Astrocyte (in vitro differentiated cells and primary cell): ENCODE measurements around the gene ZBTB7C.

ENCODE experiments used
- CTCF ChIP-seq: IDR thresholded peaks from 2 replicates; pipeline ENCODE4 v1.5.1; 2011; ENCODE audit warnings: low read depth, mild to moderate bottlenecking, inconsistent platforms, low read length, moderate library complexity; ENCODE audit not compliant: insufficient read depth
- EZH2 ChIP-seq: IDR thresholded peaks from 2 replicates; pipeline ENCODE4 v1.6.1; 2012; ENCODE audit warnings: mild to moderate bottlenecking, low read length, inconsistent platforms; ENCODE audit not compliant: insufficient read depth

GRCh38 chr18:48151421-48152065 is 257.6 kb downstream of the ZBTB7C start:
- TF ChIP-seq CTCF (no peak), EZH2 (no peak)
